GM21786 (cell line): Measurements from ENCODE around the gene BTAF1.
"Not testable (repeated sequence)": the region's sequence is repeated elsewhere in the genome, so short reads cannot be mapped to it uniquely, and the experiment has no call there.

Experiments
- ATAC-seq: cut with Tn5 transposase; IDR thresholded peaks from one replicate; pipeline ENCODE4 v1.9.1; 2021; ENCODE audit not compliant: unreplicated experiment

The BTAF1 gene

DNA sequence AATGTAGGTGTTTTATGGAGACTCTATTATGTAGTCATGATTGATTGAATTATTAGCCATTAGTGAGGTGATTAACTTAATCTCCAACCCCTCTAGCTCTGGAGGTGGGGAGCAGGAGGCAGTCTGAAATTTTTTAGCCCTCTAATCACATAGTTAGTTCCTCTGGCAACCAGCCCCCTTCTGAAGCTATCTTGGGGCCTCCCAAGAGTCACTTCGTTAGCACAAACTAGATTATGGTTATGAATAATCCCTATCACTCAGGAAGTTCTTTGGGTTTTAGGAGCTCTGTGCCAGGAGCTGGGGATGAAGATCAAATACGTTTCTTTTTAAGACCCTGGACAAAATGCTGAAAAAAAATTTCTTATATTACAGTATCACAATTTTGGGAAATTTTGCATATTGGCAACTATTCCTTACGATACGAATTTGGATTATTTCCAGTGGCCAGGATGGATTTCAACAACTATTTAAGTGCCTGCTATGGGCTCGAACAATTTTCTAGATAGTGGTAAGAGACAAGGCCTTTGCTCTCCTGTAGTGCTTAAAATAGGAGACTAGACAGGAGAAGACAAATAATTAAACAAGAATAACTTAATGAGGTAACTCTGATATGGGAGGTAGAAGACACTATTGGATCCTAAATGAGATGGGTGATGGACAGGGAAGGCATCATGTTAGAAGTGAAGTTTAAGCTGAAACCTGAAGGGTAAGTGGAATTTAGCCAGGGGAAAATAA lies 52.9 kb downstream of the BTAF1 start:
- ATAC-seq, result no peak

DNA sequence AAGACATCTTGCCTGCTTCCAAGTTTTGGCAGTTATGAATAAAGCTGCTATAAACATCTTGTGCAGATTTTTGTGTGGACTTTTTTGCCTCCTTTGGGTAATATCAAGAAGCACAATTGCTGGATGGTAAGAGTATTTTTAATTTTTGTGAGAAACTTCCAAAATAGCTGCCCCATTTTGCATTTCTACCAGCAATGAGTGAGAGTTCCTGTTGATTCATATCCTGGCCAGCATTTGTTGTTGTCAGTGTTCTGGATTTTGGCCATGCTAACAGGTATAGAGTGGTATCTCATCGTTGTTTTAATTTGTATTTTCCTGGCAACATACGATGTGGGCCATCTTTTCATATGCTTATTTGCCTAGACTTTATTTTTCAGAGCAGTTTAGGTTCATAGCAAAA lies 53.9 kb downstream of the BTAF1 start:
- ATAC-seq, result no peak

DNA sequence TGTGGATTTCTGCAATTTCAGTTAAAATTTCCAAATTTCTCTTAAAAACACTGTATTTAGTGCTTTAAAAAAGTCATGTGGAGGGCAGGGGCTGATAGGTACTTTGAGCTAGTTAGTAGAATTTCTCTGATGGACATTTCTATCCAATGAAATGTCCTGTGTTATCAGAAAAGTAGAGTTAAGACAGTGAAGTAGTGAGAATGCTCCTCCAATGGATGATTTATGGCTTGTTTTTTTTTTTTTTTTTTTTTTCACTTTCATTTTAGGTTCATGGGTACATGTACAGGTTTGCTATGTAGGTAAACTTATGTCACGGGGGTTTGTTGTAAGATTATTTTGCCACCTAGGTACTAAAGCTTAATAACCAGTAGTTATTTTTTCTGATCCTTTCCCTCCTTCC lies 55.0 kb downstream of the BTAF1 start:
- no peak for ATAC-seq

DNA sequence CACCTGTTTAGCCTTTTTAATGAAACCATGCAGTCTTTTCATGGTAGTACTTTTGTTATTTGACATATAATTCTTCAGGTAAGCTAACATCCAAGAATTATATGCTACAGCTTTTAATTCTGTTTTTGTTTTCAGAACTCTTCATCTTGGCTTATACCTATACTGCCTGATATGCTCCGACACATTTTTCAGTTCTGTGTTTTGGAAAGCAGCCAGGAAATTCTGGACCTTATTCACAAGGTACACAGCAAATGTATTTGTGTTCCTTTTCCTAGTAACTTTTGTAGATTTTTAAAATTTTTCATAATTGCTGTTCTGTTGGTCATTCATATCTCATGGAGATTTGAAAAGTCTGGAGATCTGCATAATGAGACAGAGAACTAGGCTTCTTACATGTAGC lies 56.7 kb downstream of the BTAF1 start:
- no peak for ATAC-seq

DNA sequence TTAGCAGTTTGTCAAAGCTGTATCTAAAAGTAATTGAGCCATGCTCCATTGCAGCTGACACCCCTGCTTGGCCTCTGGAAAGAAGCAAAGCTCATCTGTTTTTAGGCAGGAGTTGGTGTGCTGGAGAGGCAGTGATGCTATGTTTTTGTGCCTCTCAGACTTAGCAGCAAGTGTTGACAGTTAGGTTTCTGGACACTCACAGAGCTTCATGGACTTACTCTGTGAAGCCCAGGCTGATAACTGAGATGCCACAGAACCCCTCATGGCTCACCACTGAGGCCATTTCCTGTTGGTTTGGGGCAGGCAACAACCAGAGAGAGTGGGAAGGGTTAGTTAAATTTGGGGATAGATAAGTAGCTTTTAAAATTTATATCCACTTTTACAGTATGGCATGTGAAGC lies 59.8 kb downstream of the BTAF1 start:
- ATAC-seq, result no peak

GRCh38 chr10:91987397-91988037 lies 63.9 kb downstream of the BTAF1 start:
- no peak for ATAC-seq

DNA sequence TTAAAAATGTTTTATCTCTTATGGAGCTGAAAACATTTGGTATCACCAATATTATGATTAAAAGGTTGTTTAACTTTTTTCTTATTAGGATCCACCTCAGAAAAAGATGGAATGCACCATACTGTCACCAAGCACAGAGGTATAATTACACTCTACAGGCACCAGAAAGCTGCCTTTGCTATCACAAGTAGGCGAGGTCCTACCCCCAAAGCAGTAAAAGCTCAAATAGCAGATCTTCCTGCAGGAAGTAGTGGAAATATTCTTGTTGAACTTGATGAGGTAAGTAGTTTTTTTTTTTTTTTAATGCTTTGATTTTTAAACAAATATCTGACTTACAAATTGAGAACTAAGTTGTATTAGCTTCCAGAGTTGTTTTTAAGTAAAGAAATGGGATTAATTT lies 68.5 kb downstream of the BTAF1 start:
- ATAC-seq, result no peak

GRCh38 chr10:91996266-91996665 lies 72.7 kb downstream of the BTAF1 start:
- no peak for ATAC-seq

GRCh38 chr10:92001581-92001980 lies 78.0 kb downstream of the BTAF1 start:
- no peak for ATAC-seq

- ATAC-seq, result no peak
Measured at GRCh38 chr10:92001995-92002394, 78.4 kb downstream of the BTAF1 start.

- ATAC-seq, result no peak
Measured at GRCh38 chr10:92003258-92003657, 79.7 kb downstream of the BTAF1 start.

GRCh38 chr10:92005978-92006377 lies 82.4 kb downstream of the BTAF1 start:
- no peak for ATAC-seq

GRCh38 chr10:92009445-92009844 lies 85.9 kb downstream of the BTAF1 start:
- no peak for ATAC-seq

GRCh38 chr10:92010047-92010735 lies 86.6 kb downstream of the BTAF1 start:
- ATAC-seq, result no peak

DNA sequence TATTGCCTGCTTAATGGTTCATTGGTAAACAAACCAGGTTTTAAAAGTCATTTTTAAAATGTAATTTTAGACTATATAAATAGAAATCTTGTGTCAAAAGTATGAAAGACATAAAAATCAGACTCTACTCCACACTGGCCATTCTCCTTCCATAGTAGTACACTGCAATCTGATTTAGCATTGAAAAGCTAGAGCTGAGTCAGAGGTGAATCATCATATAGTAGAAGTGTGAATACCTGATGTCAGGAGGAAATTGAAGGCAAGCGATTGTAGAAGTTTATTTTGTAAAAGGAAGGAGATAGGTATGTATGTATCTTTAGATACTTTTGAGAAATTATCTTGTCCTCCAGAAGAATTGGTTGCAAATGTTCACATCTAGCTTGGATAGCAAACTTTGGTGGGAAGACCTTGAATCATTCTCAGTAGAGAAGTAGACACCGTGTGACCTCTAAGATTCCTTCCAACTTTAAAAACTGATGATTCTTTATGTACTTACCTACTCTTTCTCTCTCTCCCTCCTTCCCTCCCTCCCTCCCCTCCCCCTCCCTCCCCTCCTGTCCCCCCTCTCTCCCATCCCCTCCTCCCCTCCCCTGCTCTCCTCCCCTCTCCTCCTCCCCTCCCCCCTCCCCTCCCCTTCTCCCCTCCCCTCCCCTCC lies 88.1 kb downstream of the BTAF1 start:
- ATAC-seq, result no peak

DNA sequence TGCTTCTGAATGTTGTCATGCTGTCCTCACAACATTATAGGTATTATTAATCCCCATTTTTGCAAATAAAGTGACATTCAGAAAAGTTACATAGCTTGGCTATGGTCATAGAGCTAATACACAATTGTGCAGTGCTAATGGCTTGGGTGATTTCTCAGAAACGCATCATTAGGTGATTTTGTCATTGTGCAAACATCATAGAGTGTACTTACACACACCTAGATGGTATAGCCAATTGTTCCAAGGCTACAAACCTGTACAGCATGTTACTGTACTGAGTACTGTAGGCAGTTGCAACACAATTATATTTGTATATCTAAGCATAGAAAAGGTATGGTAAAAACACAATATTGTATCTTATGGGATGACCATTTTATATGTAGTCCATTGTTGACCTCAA lies 91.0 kb downstream of the BTAF1 start:
- no peak for ATAC-seq

DNA sequence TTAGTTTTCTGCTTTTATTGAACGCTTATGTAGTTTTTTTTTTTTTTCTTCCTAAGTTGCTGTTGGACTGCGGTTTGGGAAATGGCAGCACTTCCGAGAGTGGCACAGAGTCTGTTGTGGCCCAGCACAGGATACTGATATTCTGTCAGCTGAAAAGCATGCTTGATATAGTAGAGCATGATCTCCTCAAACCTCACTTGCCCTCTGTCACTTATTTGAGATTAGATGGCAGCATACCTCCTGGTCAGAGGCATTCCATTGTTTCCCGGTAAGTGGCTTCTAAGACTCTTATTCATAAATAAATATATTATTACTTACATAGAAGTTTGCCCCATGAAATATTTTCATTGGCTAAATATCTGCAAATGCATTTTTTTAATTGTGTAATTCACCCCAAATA lies 101.1 kb downstream of the BTAF1 start:
- ATAC-seq, result no peak

DNA sequence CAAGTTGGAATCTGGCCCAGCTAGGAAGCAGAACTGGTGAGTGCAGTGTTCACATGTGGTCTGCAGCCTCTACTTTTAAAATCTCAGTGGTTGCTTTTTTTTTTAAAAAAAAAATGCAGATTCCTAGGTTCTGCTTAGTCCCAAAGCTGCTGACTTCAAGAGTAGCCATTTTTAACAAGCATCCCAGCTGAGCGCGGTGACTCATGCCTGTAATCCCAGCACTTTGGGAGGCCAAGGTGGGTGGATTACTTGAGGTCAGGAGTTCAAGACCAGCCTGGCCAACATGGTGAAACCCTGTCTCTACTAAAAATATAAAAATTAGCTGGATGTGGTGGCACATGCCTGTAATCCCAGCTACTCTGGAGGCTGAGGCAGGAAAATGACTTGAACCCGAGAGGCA lies 101.8 kb downstream of the BTAF1 start:
- ATAC-seq, result not testable (repeated sequence)

DNA sequence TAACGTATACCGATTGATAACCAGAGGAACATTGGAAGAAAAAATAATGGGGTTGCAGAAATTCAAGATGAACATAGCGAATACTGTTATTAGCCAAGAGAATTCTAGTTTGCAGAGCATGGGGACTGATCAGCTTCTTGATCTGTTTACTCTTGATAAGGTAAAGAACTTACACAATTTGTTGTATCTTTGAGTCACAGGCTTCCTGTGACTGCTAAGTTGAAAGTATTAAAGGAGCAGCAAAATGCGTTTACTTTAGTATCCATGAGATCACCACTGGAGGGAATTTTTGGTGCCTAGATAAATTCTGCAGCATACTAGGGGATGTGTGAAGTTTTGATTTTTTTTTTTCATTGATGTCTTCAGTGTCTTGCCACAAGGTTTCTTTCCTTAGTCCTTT lies 103.6 kb downstream of the BTAF1 start:
- ATAC-seq, result no peak

DNA sequence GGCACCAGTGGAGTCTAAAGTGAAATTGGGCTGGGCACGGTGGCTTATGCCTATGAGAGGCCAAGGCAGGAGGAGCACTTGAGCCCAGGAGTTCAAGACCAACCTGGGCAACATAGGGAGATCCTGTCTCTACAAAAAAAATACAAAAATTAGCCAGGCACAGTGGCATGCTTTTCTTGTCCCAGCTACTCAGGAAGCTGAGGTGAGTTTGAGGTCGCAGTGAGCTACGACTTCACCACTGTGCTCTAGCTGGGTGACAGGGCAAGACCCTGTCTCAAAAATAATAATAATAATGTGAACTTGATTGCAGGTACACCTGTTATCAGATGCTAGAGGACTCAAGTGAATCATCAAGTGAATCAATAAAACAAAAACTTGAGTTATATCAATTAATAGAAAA lies 108.0 kb downstream of the BTAF1 start:
- ATAC-seq, result no peak

DNA sequence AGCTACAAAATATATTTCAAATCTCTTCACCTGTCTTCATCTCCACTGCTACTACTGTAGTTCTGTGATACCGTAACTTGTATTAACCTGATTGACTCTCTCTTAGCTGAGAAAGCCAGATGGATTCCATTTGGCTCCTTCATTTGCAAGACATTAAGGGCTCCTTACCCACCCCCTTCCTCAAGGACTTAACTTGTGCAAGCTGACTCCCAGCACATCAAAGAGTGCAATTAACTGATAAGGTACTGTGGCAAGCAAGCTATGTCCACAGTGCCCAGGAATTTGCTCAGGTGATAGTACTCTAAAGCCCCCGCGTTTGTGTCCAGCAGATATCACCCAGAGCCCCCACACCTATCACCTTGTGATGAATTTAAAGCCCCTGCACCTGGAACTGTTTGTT lies 109.5 kb downstream of the BTAF1 start:
- not testable (repeated sequence) for ATAC-seq

GRCh38 chr10:92038949-92039348 lies 115.4 kb downstream of the BTAF1 start:
- no peak for ATAC-seq
